Inflammatory macrophage treated with lipopolysaccharide for 1 hour (primary cell): Measurements from ENCODE around the gene COPS3.

Source experiments
- DNase-seq, 2 donors: peaks; one replicate each; pipeline ENCODE4 v3.0.0-alpha.2; 2020 to 2022

COPS3 gene

DNA sequence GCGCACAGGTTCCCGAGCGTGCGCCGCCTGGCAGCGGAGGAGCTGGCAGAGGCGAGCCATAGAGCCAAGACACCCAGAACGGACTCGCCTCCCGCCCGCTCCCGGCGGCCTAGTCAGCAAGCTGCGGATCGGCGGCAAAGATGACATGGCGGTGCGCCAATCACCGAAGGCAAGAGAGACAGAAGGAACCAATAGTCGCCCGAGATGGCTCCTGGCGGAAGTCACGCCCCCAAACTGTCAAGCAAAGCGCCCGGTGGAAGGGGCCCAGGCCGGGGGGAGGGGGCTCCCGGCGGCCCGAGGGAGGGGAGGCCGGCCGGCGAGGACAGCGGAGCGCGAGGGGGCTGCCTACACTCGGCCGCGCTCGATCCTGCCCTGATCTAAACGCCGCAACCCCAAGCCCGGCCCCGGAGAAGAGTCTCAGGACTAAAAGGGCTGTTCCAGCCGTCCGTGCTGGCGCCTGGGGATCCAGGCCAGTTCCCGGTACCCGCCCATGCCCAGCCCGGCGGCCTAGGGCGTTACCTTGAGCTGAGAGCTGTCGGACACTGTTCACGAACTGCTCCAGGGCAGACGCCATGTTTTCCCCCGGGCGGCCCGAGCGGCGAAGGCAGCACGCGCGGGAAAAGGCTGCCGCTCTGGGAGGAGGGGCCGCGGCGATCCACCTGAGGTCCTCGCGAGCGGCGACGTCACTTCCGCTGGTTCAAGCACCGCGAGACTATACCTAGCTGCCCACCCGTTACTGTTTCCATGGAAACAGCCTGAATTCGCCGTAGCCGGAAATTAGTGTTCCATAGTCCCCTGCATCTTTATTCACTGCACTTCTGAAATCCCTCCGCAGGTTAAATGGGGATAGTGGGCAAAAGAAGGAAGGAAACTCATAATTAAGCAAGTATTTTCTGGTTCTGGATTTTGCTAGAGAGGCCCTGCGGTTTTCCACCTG lies at the start of gene COPS3:
TSS of gene COPS3 (minus strand) at position 634 of the 937 bp plus-strand sequence. CDS start at position 574, 60 bp downstream.
- peak; percentile 94 to 96 for DNase-seq

- DNase-seq, result no peak
Measured at GRCh38 chr17:17328251-17328650, 47.2 kb upstream of the COPS3 start.

GRCh38 chr17:17326275-17326875 lies 45.3 kb upstream of the COPS3 start:
- no peak for DNase-seq

- no peak for DNase-seq
Measured at GRCh38 chr17:17325816-17326215, 44.8 kb upstream of the COPS3 start.

- DNase-seq, result no peak
Measured at GRCh38 chr17:17325228-17325627, 44.2 kb upstream of the COPS3 start.

GRCh38 chr17:17324616-17325015 lies 43.6 kb upstream of the COPS3 start:
- no peak for DNase-seq

DNA sequence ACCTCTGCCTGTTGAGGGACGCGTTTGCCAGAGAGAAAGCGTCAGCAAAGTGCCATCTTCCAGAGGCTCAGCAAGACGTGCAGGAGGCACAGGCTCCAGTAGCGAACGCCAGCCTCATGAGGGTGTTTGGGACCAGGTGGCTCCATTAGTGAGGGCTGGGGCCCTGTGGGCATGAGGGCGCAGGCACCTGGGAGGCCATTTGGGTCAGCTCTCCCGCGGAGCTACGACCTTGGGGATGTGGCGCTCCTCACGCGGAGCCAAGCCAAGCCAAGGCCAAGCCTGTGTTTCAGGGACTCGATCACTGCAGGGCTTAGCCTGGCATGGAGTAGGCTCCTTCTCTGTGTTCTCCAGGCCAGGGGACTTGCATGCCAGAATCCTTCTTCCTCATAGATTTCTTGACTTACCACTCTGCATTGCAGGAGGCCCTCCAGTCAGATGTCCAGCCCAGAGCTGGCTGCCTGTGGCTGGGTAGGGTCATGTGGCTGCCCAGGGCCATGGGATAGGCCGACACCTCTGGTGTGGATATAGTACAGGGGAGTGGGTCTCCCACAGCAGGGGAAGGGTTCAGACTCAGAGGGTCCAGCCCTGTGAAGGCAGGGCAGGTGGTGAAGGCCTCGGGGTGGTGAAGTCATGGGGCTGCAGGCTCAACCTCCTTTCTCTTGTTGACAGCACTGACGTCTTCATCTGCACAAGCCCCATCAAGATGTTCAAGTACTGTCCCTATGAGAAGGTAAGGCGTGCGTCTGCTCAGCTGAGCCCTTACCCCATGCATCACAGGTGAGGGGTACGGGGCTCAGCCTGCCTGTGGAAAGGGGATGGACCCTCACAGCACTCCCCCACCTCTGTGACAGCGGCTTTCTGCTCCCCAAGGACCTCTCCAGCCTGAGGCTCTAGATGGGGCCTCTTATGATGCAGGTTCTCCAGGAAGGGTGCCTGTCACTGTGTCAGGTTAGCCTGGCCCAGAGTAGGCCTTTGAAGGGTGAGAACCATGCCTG lies 41.8 kb upstream of the COPS3 start:
- DNase-seq, result no peak

DNA sequence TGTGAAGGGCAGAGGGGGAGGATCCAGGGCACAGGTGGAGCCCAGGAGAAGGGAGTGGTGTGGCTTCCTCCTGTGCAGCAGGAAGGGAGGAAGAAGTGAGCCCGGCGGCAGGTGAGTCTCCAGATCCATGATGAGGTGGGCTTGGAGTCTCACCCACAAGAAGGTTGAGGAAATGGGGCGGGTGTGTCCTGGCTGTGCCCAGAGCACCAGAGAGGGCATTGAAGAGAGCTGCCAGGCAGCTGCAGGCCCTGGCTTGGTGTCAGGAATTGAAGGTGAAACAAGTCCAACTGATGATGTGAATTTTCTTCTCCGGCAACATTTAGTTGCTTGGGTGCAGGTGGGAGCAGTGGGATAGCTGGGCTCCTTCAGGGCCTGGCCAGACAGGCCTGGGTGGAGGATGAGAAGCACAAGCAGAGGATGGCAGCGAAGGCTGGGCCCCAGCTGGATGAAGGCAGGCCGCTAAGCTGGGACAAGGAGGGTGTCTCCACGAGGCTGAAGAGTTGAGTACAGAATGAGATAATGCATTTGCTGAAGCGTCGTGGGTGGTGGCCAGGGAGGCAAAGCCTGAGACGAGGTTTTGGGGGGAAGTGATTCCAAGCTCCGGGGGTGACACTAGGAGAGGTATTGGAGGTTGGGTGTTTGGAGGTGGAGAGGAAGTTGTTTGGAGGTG lies 40.4 kb upstream of the COPS3 start:
- DNase-seq, result no peak

GRCh38 chr17:17320911-17321220 lies 39.8 kb upstream of the COPS3 start:
- DNase-seq, result no peak

DNA sequence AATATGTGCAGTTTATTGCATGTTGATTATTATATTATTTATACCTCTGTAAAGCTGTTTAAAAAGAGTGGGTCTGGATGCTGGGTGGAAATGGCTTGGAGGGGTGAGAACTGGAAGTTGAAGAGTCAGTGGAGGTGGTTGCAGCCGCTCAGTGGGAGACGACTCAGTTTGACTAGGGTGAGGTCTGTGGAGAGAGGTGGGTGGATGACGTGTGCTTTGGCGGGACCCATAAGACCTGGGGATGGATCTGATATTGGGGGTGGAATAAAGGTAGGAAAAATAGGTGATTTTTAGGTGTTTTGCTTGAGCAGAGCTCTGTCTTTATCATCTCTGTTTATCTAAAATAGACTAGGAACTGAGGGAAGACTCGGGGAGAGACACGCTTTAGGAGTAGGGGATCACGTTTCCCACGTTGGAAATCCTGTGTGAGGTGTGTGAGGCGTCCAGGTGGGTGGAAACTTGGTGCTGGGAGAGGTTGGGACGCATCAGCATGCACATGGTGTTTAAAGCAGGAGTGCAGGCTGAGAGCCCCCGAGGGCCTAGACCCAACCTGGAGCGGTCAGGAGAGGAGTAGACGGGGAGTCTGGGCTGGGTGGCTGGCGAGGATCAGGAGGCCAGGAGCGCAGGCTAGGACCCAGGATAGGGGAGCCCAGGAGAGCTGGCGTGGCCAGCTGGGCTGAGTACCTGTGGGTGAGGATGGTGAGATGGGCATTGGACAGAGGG lies 39.3 kb upstream of the COPS3 start:
- no peak for DNase-seq

DNA sequence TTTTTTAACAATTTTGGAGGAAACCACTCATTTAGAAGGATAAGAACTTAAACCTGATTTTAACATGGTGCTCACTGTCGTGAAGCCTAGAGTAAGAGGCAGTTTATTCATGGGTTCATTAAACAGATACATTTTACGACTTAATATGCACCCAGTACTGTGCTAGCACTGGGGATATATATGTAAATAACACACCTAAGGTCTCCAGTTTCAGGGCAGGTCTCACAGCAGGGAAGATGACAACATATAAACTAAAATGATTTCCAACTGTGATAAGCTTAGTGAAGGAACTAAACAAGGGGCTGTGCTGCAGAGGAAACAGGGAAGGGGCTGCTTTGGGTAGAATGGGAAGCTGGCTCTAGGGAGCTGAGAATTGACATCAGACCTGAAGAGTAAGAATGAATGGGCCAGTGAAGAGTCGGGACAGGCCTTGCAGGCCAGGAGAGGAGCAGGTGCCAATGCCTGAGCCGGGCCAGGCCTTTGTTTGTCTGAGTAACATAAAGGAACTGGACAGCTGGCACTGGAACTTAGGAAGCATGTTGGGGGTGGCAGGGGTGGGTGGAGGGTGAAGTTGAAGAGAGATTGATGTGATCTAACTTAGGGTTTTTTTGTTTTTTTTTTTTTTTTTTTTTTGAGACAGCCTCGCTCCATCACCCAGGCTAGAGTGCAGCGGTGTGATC lies 34.2 kb upstream of the COPS3 start:
- no peak for DNase-seq

- DNase-seq, result no peak
Measured at GRCh38 chr17:17314501-17315071, 33.5 kb upstream of the COPS3 start.

DNA sequence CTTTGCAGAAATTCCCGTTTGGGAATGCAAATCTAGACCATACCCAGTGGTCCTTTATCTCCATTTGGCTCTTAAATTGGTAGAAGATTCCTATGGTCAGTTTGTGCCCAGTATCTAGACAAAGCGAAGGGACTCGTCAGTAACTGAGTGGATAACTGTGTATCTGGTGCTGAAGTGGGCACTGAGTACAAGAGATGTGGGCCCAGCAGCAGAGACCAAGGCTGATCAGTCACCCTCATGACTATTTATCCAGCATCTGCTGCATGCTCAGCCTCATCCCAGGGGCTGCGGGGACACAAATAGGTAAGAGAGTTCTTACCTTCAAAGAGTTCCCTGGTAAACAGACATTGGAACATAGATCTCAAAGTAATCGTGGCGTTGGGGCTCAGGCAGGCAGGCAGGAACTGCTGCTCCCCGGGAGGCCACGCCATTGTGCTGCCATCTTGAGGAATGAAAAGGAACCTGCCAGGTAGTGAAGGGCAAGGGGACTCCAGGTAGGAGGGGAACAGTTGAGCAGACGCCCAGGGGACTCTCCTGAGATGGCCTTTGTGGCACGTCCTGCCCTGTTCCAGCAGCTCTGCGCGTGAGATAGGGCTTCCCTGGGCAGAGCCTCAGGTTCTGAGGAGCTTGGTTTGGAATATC lies 32.4 kb upstream of the COPS3 start:
- peak in 1 of 2 donors; percentile 57 for DNase-seq

DNA sequence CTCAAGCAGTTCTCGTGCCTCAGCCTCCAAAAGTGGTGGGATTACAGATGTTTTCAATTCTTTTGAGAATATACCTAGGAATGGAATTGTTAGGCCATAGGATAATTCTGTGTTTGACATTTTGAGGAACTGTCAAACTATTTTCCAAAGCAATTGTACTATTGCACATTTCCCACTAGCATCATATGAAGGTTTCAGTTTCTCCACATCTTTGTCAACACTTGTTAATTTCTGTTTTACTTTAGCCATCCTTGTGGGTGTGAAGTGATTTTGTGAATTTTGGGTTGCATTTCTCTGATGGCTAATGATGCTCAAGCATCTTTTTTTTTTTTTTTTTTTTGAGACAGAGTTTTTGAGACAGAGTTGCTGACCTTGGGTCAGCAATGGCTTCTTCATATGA lies 28.3 kb upstream of the COPS3 start:
- peak in 1 of 2 donors; percentile 31 for DNase-seq

- DNase-seq, result peak; percentile 59 to 73
Measured at GRCh38 chr17:17305281-17305801, 24.3 kb upstream of the COPS3 start.

DNA sequence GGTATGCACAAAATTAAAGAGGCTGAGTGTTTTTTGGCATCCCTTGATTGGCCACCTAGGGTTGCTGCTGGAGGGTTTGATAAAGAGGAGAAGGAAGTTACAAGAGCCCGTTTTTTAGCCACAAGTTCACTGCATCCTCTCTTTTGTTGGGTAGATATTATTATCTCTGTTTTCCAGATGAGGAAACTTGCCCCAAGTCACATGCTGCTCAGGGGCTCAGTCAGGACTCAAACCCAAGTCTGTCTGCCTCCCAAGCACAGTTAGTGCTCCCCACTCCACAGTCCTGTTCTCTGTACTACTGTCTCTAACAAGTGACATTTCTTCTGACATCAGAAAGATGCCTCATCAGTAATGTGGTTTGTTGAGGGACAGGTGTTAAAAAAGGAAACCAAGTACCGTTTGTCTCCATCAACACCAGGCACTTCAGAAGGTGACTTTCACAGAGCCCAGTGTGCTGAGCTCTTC lies 23.5 kb upstream of the COPS3 start:
- no peak for DNase-seq

DNA sequence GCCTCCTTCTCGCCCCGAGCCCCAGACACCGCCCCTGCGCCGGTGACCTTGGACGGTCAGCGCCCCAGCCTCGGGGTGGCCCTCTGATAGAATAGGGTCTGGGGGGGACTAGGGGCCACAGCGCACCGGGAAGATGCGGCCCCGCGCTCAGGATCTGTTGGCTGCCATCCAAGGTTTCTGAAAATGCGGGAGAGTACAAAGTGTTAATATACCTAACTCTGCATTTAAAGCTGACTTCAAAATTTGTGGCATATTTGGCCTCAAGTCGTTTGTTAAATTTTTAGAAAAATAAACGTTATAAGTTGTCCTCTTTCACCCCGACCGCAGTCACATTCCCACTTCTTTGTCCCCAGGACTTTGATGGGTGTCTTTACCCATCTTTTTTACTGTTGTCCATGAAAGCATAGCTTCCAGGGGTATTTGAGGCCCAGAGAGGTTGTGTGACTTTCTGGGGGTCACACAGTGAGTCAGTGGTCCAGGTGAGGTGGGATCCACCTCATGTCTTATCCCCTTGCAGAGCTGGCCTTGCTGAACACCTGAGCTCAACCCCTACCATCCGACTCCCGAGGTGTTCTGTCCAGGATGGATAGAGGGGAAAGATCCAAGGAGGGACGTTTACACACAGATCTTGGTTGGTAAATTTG lies 22.9 kb upstream of the COPS3 start:
- DNase-seq, result no peak

DNA sequence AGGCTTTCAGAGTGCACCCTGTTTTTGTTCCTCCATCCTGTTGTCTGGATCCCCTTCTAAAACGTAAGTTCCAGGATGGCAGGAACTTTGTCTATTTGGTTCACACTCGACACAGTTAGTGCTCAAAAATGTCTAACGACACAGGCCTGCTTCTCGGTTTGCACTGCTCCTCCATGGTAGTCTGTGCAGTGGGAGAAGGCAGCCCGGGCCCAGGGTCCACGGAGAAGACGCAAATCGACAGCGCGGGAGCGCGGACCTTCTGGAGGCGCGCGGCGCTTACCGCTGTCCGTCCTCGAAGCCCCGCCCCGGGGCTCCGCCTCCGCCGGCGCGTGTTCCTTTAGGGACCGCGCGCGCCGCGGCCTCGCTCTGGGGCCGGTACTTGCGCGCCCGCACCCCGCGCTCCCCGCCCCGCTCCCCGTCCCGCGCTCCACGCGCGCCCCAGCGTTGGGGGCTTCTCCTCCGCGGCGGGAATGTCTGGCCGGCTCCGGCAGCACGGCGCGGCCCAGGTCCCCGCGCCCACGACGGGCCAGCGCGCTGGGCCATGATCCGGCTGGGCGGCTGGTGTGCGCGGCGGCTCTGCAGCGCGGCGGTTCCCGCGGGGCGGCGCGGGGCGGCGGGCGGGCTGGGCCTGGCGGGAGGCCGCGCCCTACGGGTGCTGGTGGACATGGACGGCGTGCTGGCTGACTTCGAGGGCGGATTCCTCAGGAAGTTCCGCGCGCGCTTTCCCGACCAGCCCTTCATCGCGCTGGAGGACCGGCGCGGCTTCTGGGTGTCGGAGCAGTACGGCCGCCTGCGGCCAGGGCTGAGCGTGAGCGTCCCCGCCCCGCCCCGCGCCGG lies 22.2 kb upstream of the COPS3 start, which contains the start of gene NT5M:
TSS of gene NT5M (plus strand) at position 364 of the 837 bp plus-strand sequence. CDS start at position 542, 178 bp downstream.
- DNase-seq, result peak; percentile 56 to 59
